Measurements from ENCODE around the gene SYT13.

Gene SYT13

GRCh38 chr11:45285930-45286632 lies at the start of gene SYT13:
Gene SYT13 (minus strand): TSS chr11:45286341. CDS start chr11:45286207, 134 bp downstream.
- DNase-seq = no peak

- no peak for DNase-seq
These were observed 49.3 kb upstream of the SYT13 start for GRCh38 chr11:45335434-45335833.

- no peak for DNase-seq
These were observed 48.7 kb upstream of the SYT13 start for GRCh38 chr11:45334836-45335235.

- no peak for DNase-seq
These were observed 48.3 kb upstream of the SYT13 start for GRCh38 chr11:45334410-45334809.

GRCh38 chr11:45333001-45333971 lies 47.1 kb upstream of the SYT13 start:
- no peak for DNase-seq

GRCh38 chr11:45332276-45332934 lies 46.3 kb upstream of the SYT13 start:
- DNase-seq = peak; percentile 27 to 55

- no peak for DNase-seq
These were observed 45.7 kb upstream of the SYT13 start for GRCh38 chr11:45331839-45332238.

- no peak for DNase-seq
These were observed 42.6 kb upstream of the SYT13 start for GRCh38 chr11:45328726-45329125.

- DNase-seq = no peak
These were observed 38.3 kb upstream of the SYT13 start for GRCh38 chr11:45324459-45324858.

GRCh38 chr11:45323601-45324249 lies 37.6 kb upstream of the SYT13 start:
- DNase-seq = no peak

- DNase-seq = no peak
These were observed 36.9 kb upstream of the SYT13 start for GRCh38 chr11:45322891-45323600.

- DNase-seq = no peak
These were observed 36.1 kb upstream of the SYT13 start for GRCh38 chr11:45322111-45322705.

GRCh38 chr11:45321669-45322068 lies 35.5 kb upstream of the SYT13 start:
- no peak for DNase-seq

GRCh38 chr11:45321031-45321595 lies 35.0 kb upstream of the SYT13 start:
- no peak for DNase-seq

GRCh38 chr11:45320371-45320770 lies 34.2 kb upstream of the SYT13 start:
- no peak for DNase-seq

GRCh38 chr11:45319077-45319476 lies 32.9 kb upstream of the SYT13 start:
- no peak for DNase-seq

GRCh38 chr11:45318516-45318915 lies 32.4 kb upstream of the SYT13 start:
- no peak for DNase-seq

GRCh38 chr11:45316258-45316657 lies 30.1 kb upstream of the SYT13 start:
- no peak for DNase-seq

GRCh38 chr11:45314900-45315299 lies 28.8 kb upstream of the SYT13 start:
- DNase-seq = no peak

GRCh38 chr11:45313171-45313865 lies 27.2 kb upstream of the SYT13 start:
- DNase-seq = no peak

Measured in CD4-positive, alpha-beta T cell treated with Interferon alpha-2 for 1 hour (primary cell).